Erythroblast (primary cell): ENCODE data around the gene MEGF11.

Source experiments
- GATA1 ChIP-seq: IDR thresholded peaks from 2 replicates; pipeline ENCODE4 v1.6.1; 2011; ENCODE audit warnings: low read depth, mild to moderate bottlenecking, control low read depth, low read length, moderate library complexity
- POLR2A ChIP-seq: IDR thresholded peaks from 2 replicates; pipeline ENCODE4 v1.6.1; 2011; ENCODE audit warnings: mild to moderate bottlenecking, low read length

- TF ChIP-seq POLR2A, result no peak
- TF ChIP-seq GATA1, result no peak
Measured at GRCh38 chr15:65930134-65930533, 323.4 kb downstream of the MEGF11 start.
